GM21515 (cell line): ENCODE data around the gene NBEAL2.

Experiments used
- ATAC-seq: cut with Tn5 transposase; IDR thresholded peaks from one replicate; pipeline ENCODE4 v1.9.1; 2021; ENCODE audit not compliant: unreplicated experiment

NBEAL2 gene

GRCh38 chr3:46984591-46985459 lies 5.4 kb downstream of the NBEAL2 start:
- no peak for ATAC-seq

- no peak for ATAC-seq
Observed at GRCh38 chr3:46985588-46985987, 6.1 kb downstream of the NBEAL2 start.

GRCh38 chr3:46986055-46986730 lies 6.7 kb downstream of the NBEAL2 start:
- ATAC-seq = no peak

- ATAC-seq = no peak
Observed at GRCh38 chr3:46986782-46987310, 7.4 kb downstream of the NBEAL2 start.

- ATAC-seq = peak; percentile 14
Observed at GRCh38 chr3:46987319-46987742, 7.9 kb downstream of the NBEAL2 start.

- ATAC-seq = peak; percentile 61
Observed at GRCh38 chr3:46987743-46988401, 8.4 kb downstream of the NBEAL2 start.

GRCh38 chr3:46988616-46989015 lies 9.2 kb downstream of the NBEAL2 start:
- no peak for ATAC-seq

GRCh38 chr3:46989146-46989810 lies 9.8 kb downstream of the NBEAL2 start:
- ATAC-seq = no peak

- no peak for ATAC-seq
Observed at GRCh38 chr3:46990573-46991374, 11.3 kb downstream of the NBEAL2 start.

- no peak for ATAC-seq
Observed at GRCh38 chr3:46991406-46992165, 12.1 kb downstream of the NBEAL2 start.

GRCh38 chr3:46992231-46992630 lies 12.8 kb downstream of the NBEAL2 start:
- no peak for ATAC-seq

- ATAC-seq = no peak
Observed at GRCh38 chr3:46993292-46993691, 13.8 kb downstream of the NBEAL2 start.

- ATAC-seq = no peak
Observed at GRCh38 chr3:46993986-46994385, 14.5 kb downstream of the NBEAL2 start.

- no peak for ATAC-seq
Observed at GRCh38 chr3:46994801-46995731, 15.6 kb downstream of the NBEAL2 start.

GRCh38 chr3:46995901-46996562 lies 16.6 kb downstream of the NBEAL2 start:
- ATAC-seq = no peak

GRCh38 chr3:46996689-46997452 lies 17.4 kb downstream of the NBEAL2 start:
- ATAC-seq = no peak

- no peak for ATAC-seq
Observed at GRCh38 chr3:46997453-46998091, 18.1 kb downstream of the NBEAL2 start.
